GM19351 (cell line): ENCODE measurements around the gene COG4.
A peak's percentile ranks its signal among the peaks of the same experiment; 100 is the strongest.

Experiments used
- ATAC-seq: cut with Tn5 transposase; IDR thresholded peaks from one replicate; pipeline ENCODE4 v1.9.1; 2021; ENCODE audit warnings: mild to moderate bottlenecking, moderate library complexity; ENCODE audit not compliant: unreplicated experiment

COG4 gene

GRCh38 chr16:70481929-70482536 is 41.3 kb downstream of the COG4 start:
- ATAC-seq: no peak

- no peak for ATAC-seq
These were observed 42.9 kb downstream of the COG4 start for GRCh38 chr16:70480127-70481105.

GRCh38 chr16:70478912-70479341 is 44.4 kb downstream of the COG4 start:
- ATAC-seq: no peak

GRCh38 chr16:70478169-70478568 is 45.2 kb downstream of the COG4 start:
- no peak for ATAC-seq

GRCh38 chr16:70476272-70477020 is 46.9 kb downstream of the COG4 start:
- peak; percentile 93 for ATAC-seq

GRCh38 chr16:70475054-70475871 is 48.1 kb downstream of the COG4 start:
- ATAC-seq: no peak

- ATAC-seq: no peak
These were observed 48.9 kb downstream of the COG4 start for GRCh38 chr16:70474320-70475053.

GRCh38 chr16:70473446-70474319 is 49.7 kb downstream of the COG4 start:
- no peak for ATAC-seq

- no peak for ATAC-seq
These were observed 50.4 kb downstream of the COG4 start for GRCh38 chr16:70472786-70473433.

GRCh38 chr16:70470927-70471341 is 52.4 kb downstream of the COG4 start:
- no peak for ATAC-seq

- ATAC-seq: no peak
These were observed 53.0 kb downstream of the COG4 start for GRCh38 chr16:70470141-70470926.

GRCh38 chr16:70468776-70469525 is 54.4 kb downstream of the COG4 start:
- ATAC-seq: no peak

GRCh38 chr16:70467608-70468007 is 55.7 kb downstream of the COG4 start:
- no peak for ATAC-seq

GRCh38 chr16:70467113-70467512 is 56.2 kb downstream of the COG4 start:
- ATAC-seq: no peak

- ATAC-seq: no peak
These were observed 56.6 kb downstream of the COG4 start for GRCh38 chr16:70466805-70467076.

- ATAC-seq: no peak
These were observed 57.2 kb downstream of the COG4 start for GRCh38 chr16:70465999-70466804.
